Measurements from ENCODE around the gene TMEM106A.
A peak's percentile ranks its signal among the peaks of the same experiment; 100 is the strongest.

GRCh38 chr17:43170140-43170765, 41.4 kb upstream of the TMEM106A start:
- TF ChIP-seq CTCF (IDR thresholded peaks at IDR 0.05) (peak in 1 of 6 experiments; percentile 8), POLR2A (IDR thresholded peaks at IDR 0.05) (peak in 3 of 4 donors; percentile 36 to 47 (median 39))

Data from esophagus squamous epithelium (tissue), 4 donors.